IPS DF 4.7 (cell line): ENCODE data around the gene RAD50.
"Not testable (repeated sequence)": the region's sequence is repeated elsewhere in the genome, so short reads cannot be mapped to it uniquely, and the experiment has no call there.

Source experiments
- DNase-seq: peaks from one replicate; pipeline ENCODE4 v3.0.0-alpha.2; 2013; ENCODE audit warnings: low spot score; ENCODE audit errors: extremely low read depth

Gene RAD50

DNA sequence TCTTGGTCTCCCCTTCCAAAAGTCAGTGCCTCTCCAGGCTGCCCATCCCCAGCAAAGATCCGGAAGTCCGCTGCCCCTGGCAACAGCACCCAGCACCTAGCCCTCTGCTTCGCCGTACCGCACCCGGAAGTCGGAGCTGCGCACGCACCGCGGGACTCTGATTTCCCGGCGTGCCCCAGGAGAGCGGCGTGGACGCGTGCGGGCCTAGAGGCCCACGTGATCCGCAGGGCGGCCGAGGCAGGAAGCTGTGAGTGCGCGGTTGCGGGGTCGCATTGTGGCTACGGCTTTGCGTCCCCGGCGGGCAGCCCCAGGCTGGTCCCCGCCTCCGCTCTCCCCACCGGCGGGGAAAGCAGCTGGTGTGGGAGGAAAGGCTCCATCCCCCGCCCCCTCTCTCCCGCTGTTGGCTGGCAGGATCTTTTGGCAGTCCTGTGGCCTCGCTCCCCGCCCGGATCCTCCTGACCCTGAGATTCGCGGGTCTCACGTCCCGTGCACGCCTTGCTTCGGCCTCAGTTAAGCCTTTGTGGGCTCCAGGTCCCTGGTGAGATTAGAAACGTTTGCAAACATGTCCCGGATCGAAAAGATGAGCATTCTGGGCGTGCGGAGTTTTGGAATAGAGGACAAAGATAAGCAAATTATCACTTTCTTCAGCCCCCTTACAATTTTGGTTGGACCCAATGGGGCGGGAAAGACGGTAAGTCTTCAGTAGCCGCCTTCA lies at the start of gene RAD50:
RAD50 (plus strand) TSS at position 215 of the 715 bp plus-strand sequence; CDS start at position 563, 348 bp downstream.
- no peak for DNase-seq

DNA sequence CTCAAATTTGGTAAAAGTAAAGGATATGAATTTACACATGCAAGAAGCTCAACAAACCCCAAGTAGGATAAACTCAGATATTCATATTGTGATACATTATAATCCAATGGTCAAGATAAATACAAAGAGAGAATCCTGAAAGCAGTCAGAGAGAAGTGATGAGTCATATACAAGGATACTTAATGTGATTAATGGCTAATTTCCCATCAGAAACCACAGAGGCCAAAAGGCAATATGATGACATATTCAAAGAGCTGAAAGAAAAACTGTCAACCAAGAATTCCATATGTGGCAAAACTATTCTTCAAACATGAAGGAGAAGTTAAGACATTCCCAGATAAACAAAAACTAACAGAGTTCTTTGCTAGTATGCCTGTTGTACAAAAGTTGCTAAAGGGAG lies 46.7 kb upstream of the RAD50 start:
- DNase-seq, result no peak

DNA sequence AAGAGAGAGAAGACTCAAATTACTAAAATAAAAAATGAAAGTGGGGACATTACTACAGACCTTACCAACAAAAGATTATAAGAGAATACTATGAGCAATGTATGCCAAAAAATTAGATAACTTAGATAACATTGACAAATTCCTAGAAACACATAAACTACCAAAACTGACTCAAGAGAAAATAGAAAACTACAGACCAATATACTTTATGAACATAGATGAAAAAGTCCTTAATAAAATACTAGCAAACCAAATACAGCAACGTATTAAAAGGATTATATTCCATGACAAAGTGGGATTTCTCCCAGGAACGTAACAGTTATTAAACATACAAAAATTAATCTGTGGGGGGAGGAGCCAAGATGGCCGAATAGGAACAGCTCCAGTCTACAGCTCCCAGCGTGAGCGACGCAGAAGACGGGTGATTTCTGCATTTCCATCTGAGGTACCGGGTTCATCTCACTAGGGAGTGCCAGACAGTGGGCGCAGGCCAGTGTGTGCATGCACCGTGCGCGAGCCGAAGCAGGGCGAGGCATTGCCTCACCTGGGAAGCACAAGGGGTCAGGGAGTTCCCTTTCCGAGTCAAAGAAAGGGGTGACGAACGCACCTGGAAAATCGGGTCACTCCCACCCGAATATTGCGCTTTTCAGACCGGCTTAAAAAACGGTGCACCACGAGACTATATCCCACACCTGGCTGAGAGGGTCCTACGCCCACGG lies 43.0 kb upstream of the RAD50 start:
- DNase-seq, result not testable (repeated sequence)

DNA sequence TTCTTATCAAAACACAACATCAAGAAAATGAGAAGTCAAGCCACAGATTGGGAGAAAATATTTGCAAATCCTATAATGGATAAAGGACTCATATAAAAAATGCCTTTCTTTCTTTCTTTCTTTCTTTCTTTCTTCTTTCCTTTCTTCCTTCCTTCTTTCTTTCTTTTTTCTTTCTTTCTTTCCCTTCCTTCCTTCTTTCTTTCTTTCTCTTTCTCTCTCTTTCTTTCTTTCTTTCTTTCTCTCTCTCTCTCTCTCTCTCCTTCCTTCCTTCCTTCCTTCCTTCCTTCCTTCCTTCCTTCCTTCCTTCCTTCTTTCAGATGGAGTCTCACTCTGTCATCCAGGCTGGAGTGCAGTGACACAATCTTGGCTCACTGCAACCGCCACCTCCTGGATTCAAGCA lies 34.7 kb upstream of the RAD50 start:
- not testable (repeated sequence) for DNase-seq

DNA sequence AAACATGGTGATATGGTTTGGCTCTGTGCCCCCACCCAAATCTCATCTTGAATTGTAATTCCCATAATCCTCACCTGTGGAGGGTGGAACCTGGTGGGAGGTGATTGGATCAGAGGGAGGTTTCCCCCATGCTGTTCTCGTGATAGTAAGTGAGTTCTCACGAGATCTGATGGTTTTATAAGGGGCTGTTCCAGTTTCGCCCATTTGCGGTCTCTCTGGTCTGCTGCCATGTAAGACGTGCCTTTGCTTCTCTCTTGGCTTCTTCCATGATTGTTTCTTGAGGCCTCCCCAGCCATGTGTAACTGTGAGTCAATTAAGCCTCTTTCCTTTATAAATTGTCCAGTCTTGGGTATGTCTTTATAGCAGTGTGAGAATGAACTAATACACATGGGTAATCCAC lies 31.9 kb upstream of the RAD50 start:
- not testable (repeated sequence) for DNase-seq

DNA sequence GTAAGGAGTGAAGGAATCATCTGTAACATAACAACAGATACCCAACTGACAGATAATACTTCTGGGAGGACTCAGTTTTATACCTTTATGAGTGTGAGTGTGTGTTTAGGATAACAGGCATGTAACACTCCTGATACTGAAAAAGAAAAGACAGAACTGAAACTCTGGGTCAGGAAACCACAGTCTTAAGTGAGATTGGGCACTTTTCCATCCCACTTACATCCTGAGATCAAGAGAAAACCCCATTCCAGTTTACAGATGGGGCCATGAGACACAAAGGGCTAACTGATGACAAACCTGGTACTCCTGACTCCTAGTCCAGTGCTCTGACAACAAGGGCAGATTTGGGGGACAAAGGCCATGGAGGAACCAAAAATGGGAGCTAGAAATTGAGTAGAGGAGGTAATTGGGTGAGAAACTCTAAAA lies 31.5 kb upstream of the RAD50 start:
- DNase-seq, result no peak

DNA sequence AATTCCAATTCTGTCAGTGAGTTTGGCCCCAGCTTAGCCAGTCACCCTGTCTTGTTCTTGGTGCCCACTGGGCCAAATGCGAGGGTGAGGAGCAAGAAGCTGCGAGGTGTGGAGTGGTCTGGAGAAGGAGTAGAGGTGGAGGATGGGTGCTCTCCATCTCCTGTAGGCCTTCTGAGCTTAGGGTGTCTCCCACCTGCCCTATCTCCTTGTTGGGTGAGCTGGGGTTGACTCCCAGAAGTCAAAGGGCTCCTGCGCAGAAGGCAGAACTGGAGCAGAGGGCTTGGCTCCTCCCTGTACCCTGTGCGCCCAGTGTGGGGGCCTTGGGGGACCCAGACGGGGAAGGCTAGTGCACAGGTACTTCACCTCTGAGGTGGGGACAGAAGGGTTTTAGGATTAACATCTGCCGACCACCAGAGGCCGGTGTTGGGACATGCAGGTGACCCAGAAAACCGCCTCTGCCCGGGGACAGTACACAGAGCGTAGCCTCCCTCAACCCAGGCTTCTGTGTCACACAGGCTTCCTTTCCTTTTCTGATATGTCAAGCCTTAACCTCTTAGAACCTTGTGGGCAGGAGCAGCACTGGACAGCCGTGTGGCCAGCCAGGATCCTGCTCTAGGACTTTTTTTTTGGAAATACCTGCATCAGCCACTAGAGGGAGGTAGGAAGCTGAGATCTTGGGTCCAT lies 30.3 kb upstream of the RAD50 start:
- DNase-seq, result no peak

DNA sequence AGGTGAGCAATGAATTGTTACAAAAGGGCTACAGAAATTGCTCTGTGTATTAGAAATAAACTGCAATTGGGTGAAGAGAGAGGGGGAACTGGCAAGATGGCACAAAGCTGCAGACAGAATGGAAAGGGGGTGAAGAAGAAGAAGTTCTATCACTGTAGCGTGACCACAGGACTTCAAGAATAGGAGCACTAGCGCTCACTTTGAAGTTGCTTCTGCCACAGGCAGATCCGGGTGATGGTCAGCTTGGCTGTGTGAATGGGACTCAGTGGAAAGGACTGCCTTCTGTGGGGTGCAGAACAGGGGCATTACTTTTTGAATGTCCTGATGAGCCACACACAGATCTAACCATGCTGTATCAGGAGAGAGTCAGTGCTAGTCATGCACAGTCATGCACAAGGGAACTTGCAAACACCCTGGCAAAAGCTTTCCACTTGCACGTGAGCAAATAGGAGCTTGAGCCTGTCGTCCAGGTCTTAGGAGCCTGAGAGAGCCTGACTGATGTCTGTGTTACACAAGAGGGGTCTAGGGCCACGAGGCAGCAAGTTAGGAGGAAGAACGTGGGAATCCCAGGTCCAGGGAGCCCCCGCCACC lies 29.7 kb upstream of the RAD50 start:
- no peak for DNase-seq

DNA sequence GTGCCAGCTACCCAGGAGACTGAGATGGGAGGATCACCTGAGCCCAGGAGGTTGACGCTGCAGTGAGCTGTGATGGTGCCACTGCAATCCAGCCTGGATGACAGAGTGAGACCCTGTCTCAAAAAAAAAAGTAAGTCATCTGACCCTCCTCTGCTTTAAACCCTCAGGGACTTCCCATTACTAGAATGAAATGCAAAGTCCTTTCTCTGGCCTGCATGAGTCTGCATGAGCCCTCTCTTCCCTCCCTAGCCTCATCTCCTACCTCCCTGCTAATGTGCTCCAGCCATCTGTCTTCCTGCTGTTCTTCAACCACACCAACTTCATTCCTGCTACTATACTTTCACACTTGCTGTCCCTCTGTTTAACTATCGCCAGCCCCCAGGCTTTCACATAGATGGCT lies 28.8 kb upstream of the RAD50 start:
- no peak for DNase-seq

DNA sequence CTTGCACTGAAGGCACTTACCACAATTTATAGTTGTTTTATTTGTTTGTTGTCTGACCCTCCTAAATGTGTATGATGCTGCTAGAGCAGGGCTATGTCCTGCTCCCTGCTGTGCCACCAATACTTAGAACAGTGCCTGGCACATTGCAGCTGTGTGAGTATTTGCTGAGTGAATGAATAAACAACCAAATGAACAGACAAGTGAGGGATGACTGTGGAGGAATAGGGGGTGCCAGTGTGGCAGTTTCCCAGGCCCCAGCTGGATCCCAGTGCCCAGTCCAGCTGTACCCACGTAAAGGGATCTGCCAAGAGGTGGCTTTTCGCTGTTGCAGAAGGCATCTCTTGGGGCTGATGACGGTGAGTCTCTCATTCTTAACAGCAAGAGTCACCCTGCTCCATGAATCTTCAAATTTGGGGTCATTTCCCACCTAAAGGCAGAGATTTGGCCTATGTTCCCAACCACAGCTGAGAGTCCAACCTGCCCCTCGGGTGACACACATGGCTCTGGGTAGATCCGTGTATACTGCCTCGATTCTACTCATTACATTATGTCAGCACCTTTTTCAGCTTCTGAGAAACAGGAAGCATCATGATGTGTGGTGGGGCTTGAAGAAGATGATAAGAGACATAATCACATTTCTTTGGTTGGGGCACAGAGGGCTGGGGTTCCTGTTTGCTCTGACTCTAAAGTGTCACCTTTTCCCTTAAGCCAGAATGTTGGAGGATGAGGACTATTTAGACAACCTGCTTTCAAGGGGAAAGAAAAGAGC lies 27.7 kb upstream of the RAD50 start:
- DNase-seq, result no peak

DNA sequence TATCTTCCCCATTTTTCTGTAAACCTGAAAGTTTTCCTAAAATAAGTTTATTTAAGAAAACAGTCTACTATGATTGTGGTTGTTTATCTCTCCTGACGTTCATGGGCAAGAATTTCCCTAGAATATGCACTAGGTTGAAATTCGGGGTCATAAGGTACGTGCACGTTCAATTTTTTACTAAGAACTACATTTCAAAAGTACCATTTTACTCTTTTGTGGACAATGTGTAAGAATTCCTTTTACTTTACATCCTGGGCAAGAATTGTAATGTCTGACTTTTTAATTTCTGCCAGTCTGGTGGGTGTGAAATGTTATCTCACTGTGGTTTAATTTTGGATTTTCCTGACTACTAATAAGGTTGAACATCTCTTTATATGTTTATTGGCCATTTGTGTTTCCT lies 25.8 kb upstream of the RAD50 start:
- no peak for DNase-seq

DNA sequence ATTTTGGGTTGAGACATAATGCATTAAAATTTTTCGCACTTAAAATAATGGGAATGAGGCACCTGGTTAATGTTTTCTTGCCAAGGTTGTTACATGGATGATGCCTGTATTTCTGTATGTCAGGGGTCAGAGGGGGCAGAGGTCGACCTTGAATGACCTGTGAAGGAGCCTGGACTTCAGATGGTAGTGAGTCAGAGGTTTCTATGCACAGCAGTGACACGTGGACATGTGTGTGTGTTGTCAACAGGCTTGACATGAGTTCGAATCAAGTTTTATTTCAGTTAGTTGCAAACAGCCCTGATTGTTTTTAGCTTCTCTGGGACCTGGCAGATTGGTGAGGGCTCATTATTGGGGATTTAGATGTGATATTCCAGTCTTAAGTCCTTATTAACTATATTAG lies 17.1 kb upstream of the RAD50 start:
- no peak for DNase-seq

DNA sequence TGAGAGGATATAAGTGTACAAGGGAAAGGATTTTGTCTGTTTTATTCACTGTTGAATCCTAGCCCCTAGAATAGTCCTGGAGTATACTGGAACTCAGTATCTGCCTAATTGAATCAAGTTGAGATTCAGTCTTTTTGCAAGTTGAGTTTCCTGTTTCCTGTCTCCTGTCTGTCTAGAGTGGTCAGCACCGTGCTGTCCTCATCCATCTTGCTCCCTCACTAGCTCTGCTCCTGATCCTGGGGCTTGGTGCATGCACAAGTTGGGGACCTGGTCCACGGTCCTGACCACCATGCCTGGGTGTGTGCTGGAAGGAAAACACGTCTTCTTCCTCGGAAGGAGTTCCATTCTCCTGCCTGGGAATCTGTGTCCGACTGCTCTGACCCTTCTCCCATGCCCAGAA lies 16.6 kb upstream of the RAD50 start:
- DNase-seq, result no peak

DNA sequence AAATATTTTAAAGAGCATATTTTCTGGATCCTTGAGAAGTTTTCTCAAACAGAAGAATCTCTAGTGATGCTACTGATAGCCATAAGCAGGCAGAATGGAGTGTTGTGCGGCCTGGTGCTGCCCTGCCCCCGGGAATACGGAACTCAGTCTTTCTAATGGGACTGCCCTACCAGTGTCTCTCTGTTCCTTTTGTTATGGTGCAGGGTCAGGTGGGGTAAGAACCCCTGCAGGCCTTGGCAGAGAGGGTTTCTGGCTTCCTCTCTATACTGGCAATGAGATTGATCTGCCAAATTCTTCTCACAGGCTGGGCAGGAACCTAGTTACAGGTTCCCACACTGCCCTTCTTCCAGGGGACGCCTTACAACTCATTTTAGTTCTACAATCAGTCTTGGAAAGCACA lies 16.0 kb upstream of the RAD50 start:
- no peak for DNase-seq

DNA sequence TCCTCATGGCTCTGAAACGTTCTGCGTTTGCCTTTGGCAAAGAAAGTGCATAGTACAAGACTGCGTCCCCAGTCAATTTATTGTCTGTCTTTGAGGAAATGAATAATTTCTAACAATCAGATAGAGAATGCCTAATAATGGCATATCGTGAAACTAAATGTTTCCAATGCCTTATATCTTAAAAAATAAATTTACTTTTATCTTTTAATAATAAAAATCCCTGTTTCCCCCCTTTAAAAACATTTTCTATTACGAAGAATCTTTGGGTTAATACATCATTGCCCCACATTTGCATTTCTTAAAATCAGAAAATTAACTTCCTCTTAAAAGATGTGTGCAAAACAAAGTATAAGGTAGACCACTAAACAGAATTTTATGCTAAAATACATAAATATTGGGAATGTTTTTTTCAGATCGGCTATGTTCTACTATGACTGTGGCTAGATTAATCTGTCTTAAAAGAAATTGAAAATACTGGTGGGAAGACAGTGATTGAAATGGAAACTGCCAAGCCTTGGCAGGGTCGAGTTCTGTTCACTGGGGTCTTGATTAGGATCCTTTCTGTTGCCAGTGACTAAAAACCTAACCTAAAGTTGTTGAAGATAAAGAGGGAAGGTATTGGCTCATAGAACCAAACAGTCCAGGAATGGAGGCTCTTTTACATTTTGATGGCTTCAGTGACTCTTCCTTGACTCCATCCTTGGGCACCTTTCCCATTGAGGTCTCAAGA lies 13.1 kb upstream of the RAD50 start, which contains the start of gene IL5:
IL5 (minus strand) TSS at position 51 of the 730 bp plus-strand sequence; CDS start at position 7, 44 bp downstream.
- no peak for DNase-seq

DNA sequence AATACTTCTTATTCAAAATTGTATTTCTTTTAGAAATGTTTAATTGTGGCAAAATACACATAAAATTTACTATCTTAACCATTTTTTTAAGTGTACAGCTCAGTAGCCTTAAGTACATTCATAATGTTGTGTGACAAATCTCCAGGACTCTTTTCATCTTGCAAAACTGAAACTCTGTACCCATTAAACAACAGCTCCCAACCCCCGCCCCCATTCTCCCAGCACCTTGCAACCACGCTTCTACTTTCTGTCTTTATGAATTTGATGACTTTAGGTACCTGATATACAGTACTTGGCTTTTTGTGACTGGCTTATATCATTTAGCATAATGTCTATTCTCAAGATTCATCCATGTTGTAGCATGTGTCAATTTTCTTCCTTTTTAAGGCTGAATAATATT lies 10.7 kb upstream of the RAD50 start:
- no peak for DNase-seq

DNA sequence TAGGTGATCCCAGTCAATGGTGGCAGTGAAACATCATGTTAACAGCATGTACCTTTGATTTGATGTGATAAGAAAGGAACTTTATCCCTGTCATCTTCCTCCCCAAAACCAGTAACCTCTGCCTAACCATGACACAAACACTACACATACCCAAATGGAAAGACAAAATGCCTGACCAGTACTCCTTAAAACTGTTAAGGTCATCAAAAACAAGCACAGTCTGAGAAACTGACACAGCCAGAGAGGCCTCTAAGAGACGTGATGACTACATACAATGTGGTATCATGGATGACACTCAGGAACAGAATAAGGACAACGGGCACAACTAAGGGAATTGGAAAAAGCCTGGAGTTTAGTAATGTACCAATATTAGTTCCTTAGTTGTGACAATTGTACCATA lies 9.5 kb upstream of the RAD50 start:
- DNase-seq, result no peak

DNA sequence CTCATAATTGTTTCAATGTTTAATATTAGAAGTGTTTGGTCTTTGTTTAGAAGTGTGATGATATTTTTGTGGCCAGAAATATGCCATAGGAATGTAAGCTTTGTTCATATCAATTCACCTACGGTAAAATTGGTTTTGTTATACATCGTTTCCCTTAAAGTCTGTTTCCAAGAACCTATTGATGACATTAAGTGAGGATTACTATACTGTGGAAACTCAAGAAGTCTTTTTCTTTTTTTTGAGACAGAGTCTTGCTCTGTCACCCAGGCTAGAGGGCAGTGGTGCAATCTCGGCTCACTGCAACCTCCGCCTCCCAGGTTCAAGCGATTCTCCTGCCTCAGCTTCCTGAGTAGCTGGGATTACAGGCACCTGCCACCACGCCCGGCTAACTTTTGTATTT lies 7.9 kb upstream of the RAD50 start:
- not testable (repeated sequence) for DNase-seq

DNA sequence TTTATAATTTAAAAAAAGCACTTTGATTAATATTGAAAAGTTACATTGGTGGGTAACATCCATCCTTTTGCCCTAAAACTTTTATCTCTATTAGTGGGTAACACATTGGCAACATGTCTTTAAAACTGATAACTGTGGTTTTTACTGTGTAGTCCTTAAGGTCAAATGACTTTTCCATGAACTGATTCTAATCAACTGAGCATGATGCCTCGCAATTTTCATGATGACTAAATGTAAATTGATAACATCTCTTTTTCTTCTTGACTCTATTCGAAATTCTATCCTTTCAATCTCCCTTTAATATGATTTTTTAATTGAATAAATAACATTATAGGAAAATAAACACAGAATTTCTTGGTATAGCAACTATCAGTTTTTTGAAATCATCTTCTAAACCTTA lies 7.2 kb upstream of the RAD50 start:
- no peak for DNase-seq

DNA sequence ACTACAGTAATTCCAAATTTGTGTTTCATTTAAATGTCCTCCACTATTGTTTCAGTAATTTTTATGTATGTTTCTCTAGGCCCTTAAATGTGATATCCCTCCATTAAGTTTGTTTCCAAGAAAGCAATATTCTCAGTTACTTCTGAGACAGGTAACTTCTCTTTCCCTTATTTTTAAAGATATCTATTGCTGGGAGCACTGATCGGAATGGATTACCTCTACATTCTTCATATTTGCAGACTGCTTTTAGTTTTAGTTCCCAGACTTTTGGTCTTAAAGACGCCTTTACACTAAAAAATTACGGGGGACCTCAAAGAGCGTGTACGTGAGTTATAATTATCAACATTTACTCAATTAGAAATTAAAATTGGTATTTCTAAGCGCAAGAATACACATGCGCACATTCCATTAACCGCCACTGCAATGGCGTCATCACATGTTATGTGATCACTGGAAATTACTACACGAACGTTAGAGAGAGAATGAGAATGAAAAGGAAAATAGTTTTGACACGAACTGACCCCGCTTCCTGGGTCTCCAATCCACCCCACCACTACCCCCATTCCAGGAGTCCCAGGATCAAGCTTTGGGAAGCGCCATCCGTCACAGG lies 519 bp upstream of the RAD50 start:
- no peak for DNase-seq
